GM06990 (cell line): Measurements from ENCODE around the gene PALLD.

Source experiments
- DNase-seq: peaks from one replicate; pipeline ENCODE4 v3.0.0-alpha.2; 2011; ENCODE audit not compliant: insufficient read length; ENCODE audit errors: extremely low read depth
- H3K27me3 ChIP-seq: replicated peaks from 2 replicates; pipeline ENCODE4 v1.6.0; 2011; ENCODE audit warnings: low read length; ENCODE audit not compliant: control insufficient read depth, insufficient read depth
- H3K36me3 ChIP-seq: 2 replicates; pipeline ENCODE4 v1.5.1; 2011; ENCODE audit warnings: low read length; ENCODE audit not compliant: control insufficient read depth, insufficient read depth
- H3K4me3 ChIP-seq: replicated peaks from 2 replicates; pipeline ENCODE4 v1.5.1; 2011; ENCODE audit warnings: low read depth, mild to moderate bottlenecking, control low read depth, low read length
- CTCF ChIP-seq: IDR thresholded peaks from 2 replicates; pipeline ENCODE4 v1.5.1; 2011; ENCODE audit warnings: low read length, control low read depth, mild to moderate bottlenecking, inconsistent platforms; ENCODE audit not compliant: insufficient read depth, poor library complexity, severe bottlenecking

Gene PALLD

GRCh38 chr4:168691631-168692369, 194.9 kb downstream of the PALLD start:
- Histone ChIP-seq H3K36me3 (no peaks in the 10 kb centered on the region), H3K27me3 (no peaks in the 10 kb centered on the region), H3K4me3 (no peak overlapping the region)
- DNase-seq, result no peak
- no peak for TF ChIP-seq CTCF

- no peak for TF ChIP-seq CTCF
- no peak overlapping the region for H3K4me3 ChIP-seq
- no peak for DNase-seq
- no peaks in the 10 kb centered on the region for H3K36me3 ChIP-seq
- H3K27me3 ChIP-seq, result no peaks in the 10 kb centered on the region
Measured at GRCh38 chr4:168693750-168694490, 197.1 kb downstream of the PALLD start.

- Histone ChIP-seq H3K27me3 (no peaks in the 10 kb centered on the region), H3K36me3 (no peaks in the 10 kb centered on the region), H3K4me3 (no peak overlapping the region)
- no peak for DNase-seq
- no peak for TF ChIP-seq CTCF
Measured at GRCh38 chr4:168694667-168695066, 197.8 kb downstream of the PALLD start.

- H3K36me3 ChIP-seq, result no peaks in the 10 kb centered on the region
- H3K4me3 ChIP-seq, result no peak overlapping the region
- TF ChIP-seq CTCF, result no peak
- H3K27me3 ChIP-seq, result no peaks in the 10 kb centered on the region
- DNase-seq, result no peak
Measured at GRCh38 chr4:168695288-168695687, 198.4 kb downstream of the PALLD start.

GRCh38 chr4:168696280-168696679, 199.4 kb downstream of the PALLD start:
- no peak overlapping the region for H3K4me3 ChIP-seq
- no peaks in the 10 kb centered on the region for H3K36me3 ChIP-seq
- TF ChIP-seq CTCF, result no peak
- H3K27me3 ChIP-seq, result no peaks in the 10 kb centered on the region
- DNase-seq, result no peak
